Measurements from ENCODE around the gene PTPN1. TPM values are rescaled to one million over a fixed set of nuclear protein-coding genes. Genes with fewer than 3 reads are reported as not detected.

The PTPN1 gene
- polyA plus RNA-seq, 4 donors, result 6.5 to 18.0 (median 12.6) TPM

DNA sequence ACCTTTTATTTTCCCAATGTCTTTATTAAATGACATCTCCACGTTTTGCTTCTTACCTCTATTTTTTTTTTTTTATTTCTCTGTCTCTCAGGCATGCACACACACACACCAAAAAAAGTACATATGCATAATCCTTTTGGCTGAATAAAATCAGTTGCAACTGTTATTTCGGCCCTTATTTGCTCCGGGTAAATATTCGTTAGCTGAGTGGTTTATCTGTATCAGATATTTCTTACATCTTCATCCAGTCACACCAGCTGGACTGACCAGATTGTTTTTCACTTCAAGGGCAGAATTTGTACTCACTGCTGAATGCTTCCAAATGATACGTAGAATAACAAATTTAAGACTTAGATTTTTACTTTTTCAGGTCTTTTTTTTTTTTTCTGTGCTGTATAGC lies 45.5 kb downstream of the PTPN1 start:
- H3K36me3 ChIP-seq (ENCODE audit: control insufficient read depth in 3 of 3, insufficient read depth in 2 of 3, low read depth in 1 of 3, low read length in 3 of 3), result peaks cover 0 to 12% (median 2%) of the 10 kb centered on the region in 3 donors
- no peaks in the 10 kb centered on the region for H3K4me1 ChIP-seq (ENCODE audit: control insufficient read depth in 3 of 3, insufficient read depth in 2 of 3, low read depth in 1 of 3, low read length in 2 of 3)
- FAIRE-seq (no peak), DNase-seq (no peak)
- H3K4me3 ChIP-seq (ENCODE audit: low read depth in 1 of 3, low read length in 3 of 3), result no peak overlapping the region
- H3K9me3 ChIP-seq (ENCODE audit: control insufficient read depth in 2 of 2, insufficient read depth in 1 of 2, low read depth in 1 of 2, low read length in 1 of 2), result no peaks in the 10 kb centered on the region
- WGBS, 3 donors, result 81 to 89% (median 84%) methylated on average over 5 of the region's 5 CpGs
- H3K27ac ChIP-seq (ENCODE audit: low read depth in 1 of 3, low read length in 2 of 3), result no peak overlapping the region
- no peaks in the 10 kb centered on the region for H3K27me3 ChIP-seq (ENCODE audit: control insufficient read depth in 3 of 3, insufficient read depth in 3 of 3, low read length in 3 of 3)

DNA sequence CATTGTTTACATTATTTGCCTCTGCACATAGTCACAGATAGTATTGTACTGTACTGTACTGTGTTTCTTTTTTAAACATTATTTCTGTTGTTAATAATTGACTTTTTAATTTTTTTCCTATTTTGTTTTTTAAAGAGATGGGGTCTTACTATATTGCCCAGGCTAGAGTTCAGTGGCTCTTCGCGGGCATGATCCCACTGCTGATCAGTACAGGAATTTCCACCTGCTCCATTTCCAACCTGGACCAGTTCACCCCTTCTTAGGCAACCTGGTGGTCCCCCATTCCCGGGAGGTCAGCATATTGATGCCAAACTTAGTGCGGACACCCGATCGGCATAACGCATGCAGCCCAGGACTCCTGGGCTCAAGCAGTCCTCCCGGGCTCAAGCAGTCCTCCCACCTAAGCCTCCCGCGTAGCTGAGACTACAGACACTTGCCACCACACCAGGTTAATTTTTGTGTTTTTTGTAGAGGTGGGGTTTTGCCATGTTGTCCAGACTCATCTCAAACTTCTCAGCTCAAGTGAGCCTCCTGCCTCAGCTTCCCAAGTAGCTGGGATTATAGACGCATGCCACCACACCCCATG lies 47.5 kb downstream of the PTPN1 start:
- FAIRE-seq, result no peak
- Histone ChIP-seq H3K36me3 (ENCODE audit: control insufficient read depth in 3 of 3, insufficient read depth in 2 of 3, low read depth in 1 of 3, low read length in 3 of 3) (peaks cover 0 to 23% (median 6%) of the 10 kb centered on the region in 3 donors), H3K4me3 (ENCODE audit: low read depth in 1 of 3, low read length in 3 of 3) (no peak overlapping the region), H3K27me3 (ENCODE audit: control insufficient read depth in 3 of 3, insufficient read depth in 3 of 3, low read length in 3 of 3) (no peaks in the 10 kb centered on the region), H3K9me3 (ENCODE audit: control insufficient read depth in 2 of 2, insufficient read depth in 1 of 2, low read depth in 1 of 2, low read length in 1 of 2) (no peaks in the 10 kb centered on the region), H3K4me1 (ENCODE audit: control insufficient read depth in 3 of 3, insufficient read depth in 2 of 3, low read depth in 1 of 3, low read length in 2 of 3) (no peaks in the 10 kb centered on the region), H3K27ac (ENCODE audit: low read depth in 1 of 3, low read length in 2 of 3) (no peak overlapping the region)
- no peak for DNase-seq
- WGBS, 3 donors, result 96% methylated on average over 11 of the region's 11 CpGs

DNA sequence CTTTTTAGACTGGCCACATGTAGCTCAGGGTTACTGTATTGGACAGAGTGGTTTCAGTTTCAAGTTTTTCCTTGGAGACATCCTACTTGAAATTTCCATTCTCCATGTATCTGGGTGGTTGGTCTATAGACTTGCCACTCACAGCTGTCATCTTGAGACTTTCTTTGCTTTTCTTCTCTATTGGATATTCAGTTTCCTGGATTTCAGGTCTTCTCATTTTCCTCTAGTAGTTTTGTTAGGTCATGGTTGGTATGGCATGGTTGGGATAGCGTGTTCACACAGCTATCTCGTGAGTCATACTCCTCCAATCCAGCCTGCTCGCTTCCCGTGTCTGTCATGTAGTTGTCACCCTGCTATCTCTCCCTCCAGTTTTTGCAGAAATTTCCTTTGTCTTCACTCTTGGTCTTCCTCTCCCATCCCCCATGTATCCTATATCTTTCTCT lies 48.3 kb downstream of the PTPN1 start:
- DNase-seq (no peak), FAIRE-seq (no peak)
- peaks cover 0 to 28% (median 6%) of the 10 kb centered on the region in 3 donors for H3K36me3 ChIP-seq (ENCODE audit: control insufficient read depth in 3 of 3, insufficient read depth in 2 of 3, low read depth in 1 of 3, low read length in 3 of 3)
- H3K4me3 ChIP-seq (ENCODE audit: low read depth in 1 of 3, low read length in 3 of 3), result no peak overlapping the region
- no peak overlapping the region for H3K27ac ChIP-seq (ENCODE audit: low read depth in 1 of 3, low read length in 2 of 3)
- H3K27me3 ChIP-seq (ENCODE audit: control insufficient read depth in 3 of 3, insufficient read depth in 3 of 3, low read length in 3 of 3), result no peaks in the 10 kb centered on the region
- WGBS, 3 donors, result 81 to 86% (median 85%) methylated on average over 4 of the region's 4 CpGs
- no peaks in the 10 kb centered on the region for H3K4me1 ChIP-seq (ENCODE audit: control insufficient read depth in 3 of 3, insufficient read depth in 2 of 3, low read depth in 1 of 3, low read length in 2 of 3)
- no peaks in the 10 kb centered on the region for H3K9me3 ChIP-seq (ENCODE audit: control insufficient read depth in 2 of 2, insufficient read depth in 1 of 2, low read depth in 1 of 2, low read length in 1 of 2)

DNA sequence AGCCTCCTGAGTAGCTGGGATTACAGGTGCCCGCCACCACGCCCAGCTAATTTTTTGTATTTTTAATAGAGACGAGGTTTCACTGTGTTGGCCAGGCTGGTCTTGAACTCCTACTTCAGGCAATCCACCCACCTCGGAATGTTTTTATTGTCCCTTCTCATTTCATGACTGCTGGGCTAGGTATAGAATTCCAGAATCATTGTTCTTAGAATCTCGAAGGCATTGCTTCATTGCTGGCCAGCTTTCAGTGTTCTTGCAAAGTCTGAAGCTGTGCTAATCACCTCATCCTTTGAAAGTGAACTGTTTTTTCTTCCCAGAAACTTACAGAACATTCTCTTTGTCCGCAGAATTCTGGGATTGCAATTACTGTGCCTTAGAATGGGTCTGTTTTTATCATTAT lies 49.0 kb downstream of the PTPN1 start:
- no peaks in the 10 kb centered on the region for H3K9me3 ChIP-seq (ENCODE audit: control insufficient read depth in 2 of 2, insufficient read depth in 1 of 2, low read depth in 1 of 2, low read length in 1 of 2)
- FAIRE-seq, result no peak
- no peak for DNase-seq
- no peaks in the 10 kb centered on the region for H3K4me1 ChIP-seq (ENCODE audit: control insufficient read depth in 3 of 3, insufficient read depth in 2 of 3, low read depth in 1 of 3, low read length in 2 of 3)
- peaks cover 0 to 26% (median 5%) of the 10 kb centered on the region in 3 donors for H3K36me3 ChIP-seq (ENCODE audit: control insufficient read depth in 3 of 3, insufficient read depth in 2 of 3, low read depth in 1 of 3, low read length in 3 of 3)
- 92 to 96% (median 94%) methylated on average over 6 of the region's 6 CpGs for WGBS, 3 donors
- H3K4me3 ChIP-seq (ENCODE audit: low read depth in 1 of 3, low read length in 3 of 3), result no peak overlapping the region
- no peaks in the 10 kb centered on the region for H3K27me3 ChIP-seq (ENCODE audit: control insufficient read depth in 3 of 3, insufficient read depth in 3 of 3, low read length in 3 of 3)
- no peak overlapping the region for H3K27ac ChIP-seq (ENCODE audit: low read depth in 1 of 3, low read length in 2 of 3)

DNA sequence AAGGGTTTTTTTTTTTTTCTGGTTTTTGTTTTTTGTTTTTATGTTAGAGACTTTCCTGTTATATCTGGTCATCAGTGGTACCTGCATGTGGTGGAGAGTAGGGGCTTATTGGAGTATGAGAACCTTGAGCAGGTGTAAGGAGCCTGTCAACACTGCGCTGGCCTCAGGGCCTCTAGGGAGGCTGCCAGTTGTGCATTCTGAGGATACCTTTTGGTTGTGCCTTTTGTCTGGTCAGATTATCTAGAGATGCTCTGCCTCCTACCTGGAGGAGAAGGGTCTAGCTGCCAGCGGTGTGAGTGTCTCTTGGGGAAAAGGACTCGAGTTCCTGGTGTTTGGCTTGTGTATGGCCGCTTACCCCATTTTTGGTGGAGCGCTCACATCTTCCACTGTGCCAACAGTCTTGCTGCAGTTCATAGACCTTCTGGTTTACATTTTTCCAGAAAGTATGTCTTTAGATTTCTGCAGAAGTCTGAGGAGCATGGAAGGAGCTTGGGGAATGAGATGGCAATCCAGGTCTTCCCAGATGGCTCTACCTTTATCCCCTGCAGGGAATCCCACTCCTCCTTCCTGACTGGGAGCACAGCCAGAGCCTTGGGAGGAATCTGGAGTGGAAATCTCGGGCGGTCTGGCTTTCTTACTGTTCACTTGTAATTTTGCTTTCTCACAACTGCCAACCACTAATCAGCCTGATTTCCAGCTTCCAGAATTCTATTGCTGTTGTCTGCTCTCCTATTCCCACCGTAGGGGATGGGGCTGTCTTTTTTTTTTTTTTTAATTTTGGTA lies 49.9 kb downstream of the PTPN1 start:
- WGBS, 3 donors, result 85 to 95% (median 93%) methylated on average over 8 of the region's 8 CpGs
- no peak overlapping the region for H3K4me3 ChIP-seq (ENCODE audit: low read depth in 1 of 3, low read length in 3 of 3)
- H3K27me3 ChIP-seq (ENCODE audit: control insufficient read depth in 3 of 3, insufficient read depth in 3 of 3, low read length in 3 of 3), result no peaks in the 10 kb centered on the region
- no peaks in the 10 kb centered on the region for H3K9me3 ChIP-seq (ENCODE audit: control insufficient read depth in 2 of 2, insufficient read depth in 1 of 2, low read depth in 1 of 2, low read length in 1 of 2)
- no peaks in the 10 kb centered on the region for H3K4me1 ChIP-seq (ENCODE audit: control insufficient read depth in 3 of 3, insufficient read depth in 2 of 3, low read depth in 1 of 3, low read length in 2 of 3)
- DNase-seq (no peak), FAIRE-seq (no peak)
- peaks cover 0 to 25% (median 5%) of the 10 kb centered on the region in 3 donors for H3K36me3 ChIP-seq (ENCODE audit: control insufficient read depth in 3 of 3, insufficient read depth in 2 of 3, low read depth in 1 of 3, low read length in 3 of 3)
- H3K27ac ChIP-seq (ENCODE audit: low read depth in 1 of 3, low read length in 2 of 3), result no peak overlapping the region

DNA sequence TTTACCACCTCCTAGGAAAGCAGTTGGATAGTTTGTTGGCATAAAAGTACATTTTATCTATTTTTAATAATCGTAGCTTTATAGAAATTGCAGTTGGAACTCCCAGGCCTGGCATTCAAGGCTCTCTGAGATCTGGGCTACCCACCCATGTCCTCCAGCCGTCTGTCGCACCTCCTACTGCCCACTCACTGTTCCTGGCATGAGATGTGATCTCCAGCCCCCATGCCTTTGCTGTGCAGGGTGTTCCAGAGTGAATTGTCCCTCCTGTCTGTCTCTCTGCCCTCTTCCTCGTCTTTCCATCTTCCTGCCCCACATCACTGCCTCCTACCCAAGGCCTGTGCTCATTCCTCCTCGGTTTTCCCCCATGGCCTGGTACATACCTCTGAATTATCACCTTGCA lies 50.7 kb downstream of the PTPN1 start:
- no peaks in the 10 kb centered on the region for H3K4me1 ChIP-seq (ENCODE audit: control insufficient read depth in 3 of 3, insufficient read depth in 2 of 3, low read depth in 1 of 3, low read length in 2 of 3)
- FAIRE-seq, result no peak
- H3K9me3 ChIP-seq (ENCODE audit: control insufficient read depth in 2 of 2, insufficient read depth in 1 of 2, low read depth in 1 of 2, low read length in 1 of 2), result no peaks in the 10 kb centered on the region
- WGBS, 3 donors, result 79 to 89% (median 88%) methylated on average over 5 of the region's 5 CpGs
- no peaks in the 10 kb centered on the region for H3K27me3 ChIP-seq (ENCODE audit: control insufficient read depth in 3 of 3, insufficient read depth in 3 of 3, low read length in 3 of 3)
- peaks cover 0 to 27% (median 8%) of the 10 kb centered on the region in 3 donors for H3K36me3 ChIP-seq (ENCODE audit: control insufficient read depth in 3 of 3, insufficient read depth in 2 of 3, low read depth in 1 of 3, low read length in 3 of 3)
- no peak overlapping the region for H3K27ac ChIP-seq (ENCODE audit: low read depth in 1 of 3, low read length in 2 of 3)
- no peak for DNase-seq
- H3K4me3 ChIP-seq (ENCODE audit: low read depth in 1 of 3, low read length in 3 of 3), result no peak overlapping the region

DNA sequence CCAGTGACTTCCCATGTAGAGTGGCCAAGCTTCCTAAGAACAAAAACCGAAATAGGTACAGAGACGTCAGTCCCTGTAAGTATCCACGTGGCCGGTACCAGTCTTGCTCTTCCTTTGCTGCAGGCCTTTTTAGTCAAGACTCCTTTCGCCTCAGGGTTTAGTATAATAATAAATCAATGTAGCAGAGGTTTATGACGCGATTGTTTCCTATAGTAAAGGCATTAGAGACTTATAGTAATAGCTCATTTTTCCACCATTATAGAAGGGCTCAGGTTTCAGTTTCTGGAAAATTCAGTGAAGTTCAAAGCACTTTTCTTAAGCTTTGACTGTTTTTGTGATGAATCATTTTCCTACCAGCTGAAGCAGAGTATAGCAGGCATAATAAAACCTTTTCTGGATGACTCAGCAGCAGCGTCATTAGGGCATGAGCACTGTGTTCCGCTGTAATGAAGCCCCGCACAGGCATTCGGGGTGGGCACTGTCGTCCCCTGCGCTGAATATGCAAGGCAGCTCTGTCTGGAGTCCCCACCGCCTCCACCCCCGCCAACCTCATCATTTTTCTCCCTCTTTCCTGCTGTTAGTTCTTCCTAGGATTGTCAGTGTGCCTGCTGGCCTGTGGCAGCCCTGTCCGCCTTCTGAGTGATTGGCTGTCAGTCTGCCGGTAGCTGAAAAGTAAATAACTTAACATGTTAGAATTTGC lies 51.3 kb downstream of the PTPN1 start:
- H3K4me3 ChIP-seq (ENCODE audit: low read depth in 1 of 3, low read length in 3 of 3), result no peak overlapping the region
- peaks cover 0 to 33% (median 8%) of the 10 kb centered on the region in 3 donors for H3K36me3 ChIP-seq (ENCODE audit: control insufficient read depth in 3 of 3, insufficient read depth in 2 of 3, low read depth in 1 of 3, low read length in 3 of 3)
- 73 to 85% (median 78%) methylated on average over 17 of the region's 17 CpGs for WGBS, 3 donors
- H3K9me3 ChIP-seq (ENCODE audit: control insufficient read depth in 2 of 2, insufficient read depth in 1 of 2, low read depth in 1 of 2, low read length in 1 of 2), result no peaks in the 10 kb centered on the region
- peak overlapping the region in 1 of 3 donors; percentile 8 for H3K27ac ChIP-seq (ENCODE audit: low read depth in 1 of 3, low read length in 2 of 3)
- no peaks in the 10 kb centered on the region for H3K27me3 ChIP-seq (ENCODE audit: control insufficient read depth in 3 of 3, insufficient read depth in 3 of 3, low read length in 3 of 3)
- H3K4me1 ChIP-seq (ENCODE audit: control insufficient read depth in 3 of 3, insufficient read depth in 2 of 3, low read depth in 1 of 3, low read length in 2 of 3), result no peaks in the 10 kb centered on the region
- FAIRE-seq, result no peak
- DNase-seq, result no peak

DNA sequence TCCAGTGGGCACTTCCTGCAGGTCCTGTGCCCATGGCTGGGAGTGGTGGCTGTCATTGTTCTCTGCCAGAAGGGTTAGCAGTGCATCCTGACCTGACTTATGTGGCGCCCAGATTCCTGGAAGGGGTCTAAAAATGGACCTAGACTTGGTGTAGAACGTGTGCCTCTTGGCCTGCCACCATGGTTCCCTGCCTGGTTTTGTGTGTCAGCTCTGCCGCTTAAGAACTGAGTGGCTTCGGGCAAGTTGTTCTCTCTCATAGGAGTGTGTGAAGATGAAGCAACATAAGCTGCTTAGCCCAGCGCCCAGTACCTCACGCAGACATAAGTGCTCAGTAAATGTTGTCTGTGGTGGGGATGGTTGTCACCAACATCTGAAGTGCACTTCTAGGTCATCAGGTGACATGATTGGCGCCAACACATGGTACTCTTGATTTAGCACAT lies 52.1 kb downstream of the PTPN1 start:
- FAIRE-seq (no peak), DNase-seq (no peak)
- peaks cover 0 to 37% (median 8%) of the 10 kb centered on the region in 3 donors for H3K36me3 ChIP-seq (ENCODE audit: control insufficient read depth in 3 of 3, insufficient read depth in 2 of 3, low read depth in 1 of 3, low read length in 3 of 3)
- no peak overlapping the region for H3K4me3 ChIP-seq (ENCODE audit: low read depth in 1 of 3, low read length in 3 of 3)
- no peaks in the 10 kb centered on the region for H3K9me3 ChIP-seq (ENCODE audit: control insufficient read depth in 2 of 2, insufficient read depth in 1 of 2, low read depth in 1 of 2, low read length in 1 of 2)
- WGBS, 3 donors, result 94 to 96% (median 95%) methylated on average over 7 of the region's 7 CpGs
- H3K27ac ChIP-seq (ENCODE audit: low read depth in 1 of 3, low read length in 2 of 3), result no peak overlapping the region
- no peaks in the 10 kb centered on the region for H3K4me1 ChIP-seq (ENCODE audit: control insufficient read depth in 3 of 3, insufficient read depth in 2 of 3, low read depth in 1 of 3, low read length in 2 of 3)
- no peaks in the 10 kb centered on the region for H3K27me3 ChIP-seq (ENCODE audit: control insufficient read depth in 3 of 3, insufficient read depth in 3 of 3, low read length in 3 of 3)
